Occipital lobe (tissue), 2 donors: ENCODE results near the gene DCBLD1. TPM values are rescaled to one million over a fixed set of nuclear protein-coding genes. Genes with fewer than 3 reads are reported as not detected.

Experiments
- DNase-seq: peaks from one replicate; lab custom pipeline; 2025; lab: John Stamatoyannopoulos, UW
- total RNA-seq: library from RNA; depleted of rRNA; stranded (reverse); fragments of >200 nt; gene quantifications from one replicate; pipeline ENCODE4 v1.2.3, GENCODE V29; 2014

The DCBLD1 gene
- total RNA-seq, 1 donor from 2014 or later, result 15.3 TPM

- DNase-seq, result no peak
Observed at GRCh38 chr6:117555262-117555849, 72.9 kb downstream of the DCBLD1 start.

GRCh38 chr6:117555882-117556498 is 73.5 kb downstream of the DCBLD1 start:
- DNase-seq, result no peak

GRCh38 chr6:117557951-117558350 is 75.5 kb downstream of the DCBLD1 start:
- DNase-seq, result no peak

GRCh38 chr6:117558818-117559217 is 76.3 kb downstream of the DCBLD1 start:
- no peak for DNase-seq

GRCh38 chr6:117559299-117559698 is 76.8 kb downstream of the DCBLD1 start:
- no peak for DNase-seq

- no peak for DNase-seq
Observed at GRCh38 chr6:117561128-117561527, 78.7 kb downstream of the DCBLD1 start.

- no peak for DNase-seq
Observed at GRCh38 chr6:117564681-117565080, 82.2 kb downstream of the DCBLD1 start.

- DNase-seq, result no peak
Observed at GRCh38 chr6:117568247-117568646, 85.8 kb downstream of the DCBLD1 start.

- no peak for DNase-seq
Observed at GRCh38 chr6:117568831-117569410, 86.4 kb downstream of the DCBLD1 start.

- no peak for DNase-seq
Observed at GRCh38 chr6:117573006-117573680, 90.7 kb downstream of the DCBLD1 start.

- no peak for DNase-seq
Observed at GRCh38 chr6:117574198-117574597, 91.7 kb downstream of the DCBLD1 start.

GRCh38 chr6:117585647-117586046 is 103.2 kb downstream of the DCBLD1 start:
- DNase-seq, result no peak

- DNase-seq, result no peak
Observed at GRCh38 chr6:117590447-117590846, 108.0 kb downstream of the DCBLD1 start.

GRCh38 chr6:117591405-117591804 is 108.9 kb downstream of the DCBLD1 start:
- DNase-seq, result no peak

GRCh38 chr6:117592983-117593759 is 110.7 kb downstream of the DCBLD1 start:
- no peak for DNase-seq

- no peak for DNase-seq
Observed at GRCh38 chr6:117595099-117595923, 112.8 kb downstream of the DCBLD1 start.

- DNase-seq, result no peak
Observed at GRCh38 chr6:117597755-117598154, 115.3 kb downstream of the DCBLD1 start.
